Endothelial cell of umbilical vein (primary cell): Measurements from ENCODE around the gene LLGL2. TPM values are rescaled to one million over a fixed set of nuclear protein-coding genes. Genes with fewer than 3 reads are reported as not detected.

Experiments
- BruUV-seq: library from RNA; stranded (reverse); fragments of 400-500 nt; replicated peaks from 2 replicates; lab custom pipeline; 2021; lab: Mats Ljungman, UMichigan
- CTCF ChIA-PET: fragments of 300-600, 350-600 bp; sonication (Branson Sonifier 250); formaldehyde crosslinking; loops from one replicate; lab custom pipeline; 2021; ENCODE audit warnings: antibody characterized with exemption, inconsistent platforms; lab: Charles Lee
- POLR2A ChIA-PET: fragments of 300-600, 350-600 bp; sonication (Branson Sonifier 250); formaldehyde crosslinking; loops from one replicate; lab custom pipeline; 2021; ENCODE audit warnings: antibody characterized with exemption, inconsistent platforms; lab: Charles Lee
- DNase-seq: peaks from one replicate; pipeline ENCODE4 v3.0.0-alpha.2; 2011; ENCODE audit warnings: low read depth, low spot score
- FAIRE-seq: peaks from 2 replicates; lab custom pipeline; 2011; peaks lifted over from hg19 to GRCh38; lab: Jason Lieb, UNC
- H2AFZ ChIP-seq: 2 replicates; pipeline ENCODE4 v1.6.0; 2012; ENCODE audit warnings: low read depth, low read length, control low read depth, inconsistent platforms
- H3K27ac ChIP-seq: 2 replicates; pipeline ENCODE4 v1.5.1; 2011; ENCODE audit warnings: low read depth, mild to moderate bottlenecking, control low read depth, low read length, moderate library complexity; ENCODE audit not compliant: insufficient read depth
- H3K27me3 ChIP-seq, 2 experiments: 2 replicates each; pipeline versions ENCODE4 v1.6.0 to v1.6.1; 2011; ENCODE audit warnings: low read length in 2 of 2, mixed read lengths in 1 of 2; ENCODE audit not compliant: control insufficient read depth in 2 of 2, insufficient read depth in 2 of 2
- H3K36me3 ChIP-seq, 2 experiments: 2 replicates in 1 of 2; 3 replicates in 1 of 2; pipeline ENCODE4 v1.5.1; 2011; ENCODE audit warnings: low read length in 2 of 2, mild to moderate bottlenecking in 1 of 2, moderate library complexity in 1 of 2; ENCODE audit not compliant: control insufficient read depth in 2 of 2, insufficient read depth in 2 of 2; ENCODE audit errors: extremely low read depth in 1 of 2
- H3K4me1 ChIP-seq: 3 replicates; pipeline ENCODE4 v1.5.1; 2011; ENCODE audit warnings: mild to moderate bottlenecking, low read length; ENCODE audit not compliant: control insufficient read depth, insufficient read depth; ENCODE audit errors: extremely low read depth
- H3K4me2 ChIP-seq: 2 replicates; pipeline ENCODE4 v1.6.1; 2011; ENCODE audit warnings: low read length, control low read depth, mixed read lengths; ENCODE audit not compliant: insufficient read depth
- H3K4me3 ChIP-seq, 3 experiments: fragments of 200-600 bp in 1 of 3; sonication (generic), shearing (Covaris generic) in 1 of 3; replicated peaks in 1 of 3; 2 replicates each; pipeline ENCODE4 v1.5.1; 2011 to 2016; ENCODE audit warnings: control low read depth in 3 of 3, low read length in 3 of 3, mild to moderate bottlenecking in 2 of 3, inconsistent platforms in 1 of 3, low read depth in 1 of 3, moderate library complexity in 1 of 3; ENCODE audit not compliant: insufficient read depth in 1 of 3
- H3K79me2 ChIP-seq: 2 replicates; pipeline ENCODE4 v1.6.0; 2012; ENCODE audit warnings: low read length, inconsistent platforms; ENCODE audit not compliant: control insufficient read depth, insufficient read depth
- H3K9ac ChIP-seq: replicated peaks from 2 replicates; pipeline ENCODE3; 2011; ENCODE audit warnings: low read length, control low read depth; ENCODE audit not compliant: insufficient read depth; ENCODE audit errors: extremely low read depth
- H3K9me1 ChIP-seq: replicated peaks from 3 replicates; pipeline ENCODE4 v1.6.0; 2011; ENCODE audit warnings: mild to moderate bottlenecking, low read length; ENCODE audit not compliant: control insufficient read depth, insufficient read depth; ENCODE audit errors: extremely low read depth
- H3K9me3 ChIP-seq: replicated peaks from 2 replicates; pipeline ENCODE4 v1.5.1; 2012; ENCODE audit warnings: low read length, inconsistent platforms; ENCODE audit not compliant: control insufficient read depth, insufficient read depth
- H4K20me1 ChIP-seq: replicated peaks from 2 replicates; pipeline ENCODE3; 2011; ENCODE audit warnings: mild to moderate bottlenecking, low read length; ENCODE audit not compliant: control insufficient read depth, insufficient read depth; ENCODE audit errors: extremely low read depth
- CTCF ChIP-seq, 2 donors: IDR thresholded peaks; 1 replicate in 1 of 2; 2 replicates in 1 of 2; pipeline ENCODE4 v1.5.1; 2011; ENCODE audit warnings: low read length in 2 of 2, mild to moderate bottlenecking in 2 of 2, moderate library complexity in 2 of 2, control low read depth in 1 of 2, inconsistent platforms in 1 of 2, low read depth in 1 of 2; ENCODE audit not compliant: insufficient read depth in 1 of 2; ENCODE audit errors: extremely low read depth in 1 of 2
- EZH2 ChIP-seq: IDR thresholded peaks from 2 replicates; pipeline ENCODE4 v1.6.1; 2012; ENCODE audit warnings: borderline replicate concordance, low read depth, mild to moderate bottlenecking, moderate library complexity, low read length, inconsistent platforms; ENCODE audit not compliant: severe bottlenecking
- GATA2 ChIP-seq: IDR thresholded peaks from 2 replicates; pipeline ENCODE4 v1.7.0; 2011; ENCODE audit warnings: low read depth, mild to moderate bottlenecking, moderate library complexity, mixed read lengths, low read length; ENCODE audit not compliant: insufficient read length, insufficient read depth
- JUN ChIP-seq: IDR thresholded peaks from 2 replicates; pipeline ENCODE4 v1.6.1; 2011; ENCODE audit warnings: borderline replicate concordance, low read depth; ENCODE audit not compliant: insufficient read length, insufficient read depth
- MAX ChIP-seq: IDR thresholded peaks from 2 replicates; pipeline ENCODE4 v1.6.1; 2011; ENCODE audit not compliant: insufficient read depth, insufficient read length
- MYC ChIP-seq: IDR thresholded peaks from one replicate; pipeline ENCODE4 v1.6.1; 2011; ENCODE audit warnings: mild to moderate bottlenecking, low read depth, low read length
- dilution Hi-C: fragments of 300-500 bp; cut with MboI; formaldehyde crosslinking; loops from one replicate; pipeline ENCODE4 v1.15.0; 2019; ENCODE audit warnings: low sequenced_read_pairs; ENCODE audit not compliant: extremely low pct_ligation_motif_present
- intact Hi-C: fragments of 100-400 bp; cut with micrococcal nuclease; formaldehyde crosslinking; loops from one replicate; pipeline ENCODE4 v1.10.0; 2022
- polyA plus RNA-seq, 4 experiments: library from polyadenylated mRNA; depleted of rRNA in 3 of 4; stranded (reverse) in 3 of 4; unstranded in 1 of 4; fragments of >200 nt; gene quantifications; 2 replicates each; pipeline versions ENCODE4 v1.2.1 to v1.2.3, GENCODE V29; 2011 to 2012; ENCODE audit warnings: missing spikeins in 1 of 4
- total RNA-seq: library from RNA; stranded (reverse); gene quantifications from 2 replicates; pipeline ENCODE4 v1.2.3, GENCODE V29; 2021

Gene LLGL2
- total and polyA plus RNA-seq, 2 donors (not counting 3 experiments of a cell fraction or from before 2014, with no cell fraction given), result 5.3 to 5.4 TPM

GRCh38 chr17:75621489-75621888, 96.0 kb downstream of the LLGL2 start:
- no peak for TF ChIP-seq CTCF (IDR thresholded peaks at IDR 0.05; ENCODE audit: extremely low read depth in 1 of 2, insufficient read depth in 1 of 2, low read depth in 1 of 2, low read length in 2 of 2)
- TF ChIP-seq MAX, result no peak
- no peak for TF ChIP-seq JUN
- no peak for TF ChIP-seq MYC
- TF ChIP-seq GATA2, result no peak
- TF ChIP-seq EZH2, result no peak
- CTCF ChIA-PET, result interaction anchor here (0.6 to 3.9 kb wide), 6 partner anchors 12 to 132 kb away, joined by 3 to 92 read pairs (median 16); partner anchors contain the start of gene SMIM5

More at GRCh38 chr17:75621489-75621888, 96.0 kb downstream of the LLGL2 start:
- dilution Hi-C loops (no loop called here), intact Hi-C loops (no loop called here)
- H3K9ac ChIP-seq, result no peak overlapping the region
- H4K20me1 ChIP-seq, result no peaks in the 10 kb centered on the region
- H2AFZ ChIP-seq, result no peak overlapping the region
- DNase-seq (no peak), FAIRE-seq (no peak)
- H3K27me3 ChIP-seq, result no peaks in the 10 kb centered on the region
- no peaks in the 10 kb centered on the region for H3K9me3 ChIP-seq
- H3K4me2 ChIP-seq, result no peak overlapping the region
- no peaks in the 10 kb centered on the region for H3K36me3 ChIP-seq
- no TSS peak for BruUV-seq
- H3K4me1 ChIP-seq, result no peaks in the 10 kb centered on the region
- no peaks in the 10 kb centered on the region for H3K9me1 ChIP-seq
- no peak overlapping the region for H3K27ac ChIP-seq
- no peaks in the 10 kb centered on the region for H3K79me2 ChIP-seq
- no peak overlapping the region for H3K4me3 ChIP-seq
- POLR2A ChIA-PET, result no interaction called here
